Panc1 (cell line): ENCODE measurements around the gene SH3RF2. TPM values are rescaled to one million over a fixed set of nuclear protein-coding genes. Genes with fewer than 3 reads are reported as not detected.

ENCODE experiments used
- ATAC-seq: fragments of 200-7000 bp; cut with Tn5 transposase; 2 replicates; pipeline ENCODE4 v1.9.1; 2020; ENCODE audit warnings: mild to moderate bottlenecking, moderate library complexity
- BruUV-seq: library from RNA; stranded (reverse); fragments of 400-500 nt; replicated peaks from 2 replicates; lab custom pipeline; 2021; lab: Mats Ljungman, UMichigan
- CTCF ChIA-PET: fragments of 300-600 bp; sonication (Branson Sonifier 250); formaldehyde crosslinking; loops from one replicate; lab custom pipeline; 2022; ENCODE audit warnings: antibody characterized with exemption; lab: Charles Lee
- POLR2A ChIA-PET: fragments of 300-600 bp; sonication (Branson Sonifier 250); formaldehyde crosslinking; loops from one replicate; lab custom pipeline; 2022; ENCODE audit warnings: antibody characterized with exemption; lab: Charles Lee
- DNase-seq: peaks from one replicate; pipeline ENCODE4 v3.0.0-alpha.2; 2010; ENCODE audit warnings: low read depth, low spot score
- H3K27ac ChIP-seq: 2 replicates; pipeline ENCODE4 v1.5.1; 2011; ENCODE audit warnings: mild to moderate bottlenecking, low read length, inconsistent platforms
- H3K27me3 ChIP-seq: fragments of 200-500 bp; sonication (Bioruptor generic); 2 replicates; pipeline ENCODE4 v1.6.0; 2014; ENCODE audit warnings: low read length, inconsistent platforms; ENCODE audit not compliant: control insufficient read depth, insufficient read depth
- H3K36me3 ChIP-seq: fragments of 200-500 bp; sonication (Bioruptor generic); 2 replicates; pipeline ENCODE4 v1.5.1; 2014; ENCODE audit warnings: inconsistent platforms, mild to moderate bottlenecking, low read length, moderate library complexity; ENCODE audit not compliant: control insufficient read depth, insufficient read depth
- H3K4me1 ChIP-seq: 2 replicates; pipeline ENCODE4 v1.5.1; 2011; ENCODE audit warnings: inconsistent platforms, mild to moderate bottlenecking, low read length, moderate library complexity; ENCODE audit not compliant: control insufficient read depth, insufficient read depth
- H3K4me3 ChIP-seq, 2 experiments: 2 replicates each; pipeline ENCODE4 v1.5.1; 2011 to 2012; ENCODE audit warnings: low read depth in 2 of 2, low read length in 2 of 2, mild to moderate bottlenecking in 2 of 2, inconsistent platforms in 1 of 2, moderate library complexity in 1 of 2
- H3K9me3 ChIP-seq: fragments of 200-500 bp; sonication (Bioruptor generic); 2 replicates; pipeline ENCODE4 v1.5.1; 2014; ENCODE audit warnings: low read depth, mild to moderate bottlenecking, inconsistent platforms, low read length, moderate library complexity; ENCODE audit not compliant: control insufficient read depth, insufficient read depth
- CTCF ChIP-seq: fragments of 450-650 bp; IDR thresholded peaks from 2 replicates; pipeline ENCODE4 v1.5.1; 2017; ENCODE audit warnings: mild to moderate bottlenecking
- POLR2AphosphoS5 ChIP-seq: IDR thresholded peaks from 2 replicates; pipeline ENCODE4 v1.6.1; 2012; ENCODE audit warnings: mild to moderate bottlenecking, low read depth, low read length, moderate library complexity
- REST ChIP-seq, 2 experiments: IDR thresholded peaks; 2 replicates each; pipeline ENCODE4 v1.6.1; 2011 to 2012; ENCODE audit warnings: low read depth in 2 of 2, control low read depth in 1 of 2, low read length in 1 of 2, mild to moderate bottlenecking in 1 of 2, moderate library complexity in 1 of 2; ENCODE audit not compliant: insufficient read depth in 1 of 2
- SIN3A ChIP-seq: IDR thresholded peaks from 2 replicates; pipeline ENCODE4 v1.6.1; 2012; ENCODE audit warnings: low read depth, mild to moderate bottlenecking, low read length, moderate library complexity, borderline replicate concordance; ENCODE audit not compliant: insufficient read depth
- TCF7L2 ChIP-seq: IDR thresholded peaks from 2 replicates; pipeline ENCODE4 v1.6.1; 2011; ENCODE audit warnings: mild to moderate bottlenecking, low read depth, low read length, inconsistent platforms
- in situ Hi-C: cut with HindIII; loops from 2 replicates; pipeline ENCODE4 v1.10.0; 2016; ENCODE audit warnings: low sequenced_read_pairs, low pct_unique_long_range_greater_than_20kb
- intact Hi-C: fragments of 100-400 bp; cut with micrococcal nuclease; formaldehyde crosslinking; loops from one replicate; pipeline ENCODE4 v1.10.0; 2022; ENCODE audit not compliant: unreplicated experiment
- total RNA-seq: library from RNA; stranded (reverse); gene quantifications from one replicate; pipeline ENCODE4 v1.2.1, GENCODE V29; 2021; ENCODE audit not compliant: unreplicated experiment

SH3RF2 gene
- total RNA-seq, 1 experiment from 2014 or later: 23.1 TPM

GRCh38 chr5:145975361-145976066 lies 39.1 kb downstream of the SH3RF2 start:
- TF ChIP-seq TCF7L2 (peak; percentile 34; the same call in 1 of the 2 replicates), POLR2AphosphoS5 (no peak; the same call in 1 of the 2 replicates)
- ChIA-PET POLR2A (no interaction called here), CTCF (no interaction called here)
- ATAC-seq: peak; percentile 93
- H3K27me3 ChIP-seq: no peaks in the 10 kb centered on the region
- intact Hi-C loops (no loop called here), in situ Hi-C loops (no loop called here)
- peaks cover 2% of the 10 kb centered on the region; the same call in 1 of the 2 replicates for H3K36me3 ChIP-seq
- H3K4me3 ChIP-seq: no peak overlapping the region
- H3K9me3 ChIP-seq: no peaks in the 10 kb centered on the region
- BruUV-seq: no TSS peak
- peaks cover 39% of the 10 kb centered on the region for H3K4me1 ChIP-seq
- peak; percentile 91 for DNase-seq
- H3K27ac ChIP-seq: peak overlapping the region; percentile 57

- Histone ChIP-seq H3K27me3 (no peaks in the 10 kb centered on the region), H3K4me1 (peaks cover 48% of the 10 kb centered on the region), H3K4me3 (no peak overlapping the region), H3K9me3 (no peaks in the 10 kb centered on the region), H3K27ac (peak overlapping the region; percentile 57), H3K36me3 (peaks cover 2% of the 10 kb centered on the region; the same call in 1 of the 2 replicates)
- intact Hi-C loops (no loop called here), in situ Hi-C loops (no loop called here)
- no peak for ATAC-seq
- DNase-seq: no peak
- ChIA-PET POLR2A (no interaction called here), CTCF (no interaction called here)
- TF ChIP-seq POLR2AphosphoS5 (no peak), SIN3A (no peak), REST (IDR thresholded peaks at IDR 0.05; ENCODE audit: insufficient read depth in 1 of 2, low read depth in 2 of 2, low read length in 1 of 2) (no peak)
- BruUV-seq: no TSS peak
Measured at GRCh38 chr5:145976431-145977155, 40.2 kb downstream of the SH3RF2 start.

- in situ Hi-C loops (no loop called here), intact Hi-C loops (no loop called here)
- Histone ChIP-seq H3K36me3 (peaks cover 2% of the 10 kb centered on the region; the same call in 1 of the 2 replicates), H3K4me3 (no peak overlapping the region), H3K9me3 (no peaks in the 10 kb centered on the region), H3K27ac (peak overlapping the region; percentile 57), H3K4me1 (peaks cover 63% of the 10 kb centered on the region), H3K27me3 (no peaks in the 10 kb centered on the region)
- ChIA-PET CTCF (no interaction called here), POLR2A (no interaction called here)
- DNase-seq (no peak), ATAC-seq (no peak)
- BruUV-seq: no TSS peak
- TF ChIP-seq SIN3A (no peak), REST (IDR thresholded peaks at IDR 0.05; ENCODE audit: insufficient read depth in 1 of 2, low read depth in 2 of 2, low read length in 1 of 2) (no peak), TCF7L2 (no peak), POLR2AphosphoS5 (no peak), CTCF (no peak)
Measured at GRCh38 chr5:145978171-145978570, 41.8 kb downstream of the SH3RF2 start.
